Astrocyte of the spinal cord (primary cell): Measurements from ENCODE around the gene RELB.

Experiments
- DNase-seq: peaks from one replicate; pipeline ENCODE4 v3.0.0; 2011; ENCODE audit warnings: low read depth, low spot score
- H3K4me3 ChIP-seq: 2 replicates; pipeline ENCODE4 v1.5.1; 2011; ENCODE audit warnings: low read depth, mild to moderate bottlenecking, low read length, moderate library complexity
- in situ Hi-C: cut with HindIII; loops from 2 replicates; pipeline ENCODE4 v1.10.0; 2017; ENCODE audit warnings: low sequenced_read_pairs
- TF ChIP-seq, protein P1 (sequence below): IDR thresholded peaks from 2 replicates; pipeline ENCODE4 v1.5.1; 2012; ENCODE audit warnings: low read depth, mild to moderate bottlenecking, low read length, inconsistent platforms

The RELB gene

DNA sequence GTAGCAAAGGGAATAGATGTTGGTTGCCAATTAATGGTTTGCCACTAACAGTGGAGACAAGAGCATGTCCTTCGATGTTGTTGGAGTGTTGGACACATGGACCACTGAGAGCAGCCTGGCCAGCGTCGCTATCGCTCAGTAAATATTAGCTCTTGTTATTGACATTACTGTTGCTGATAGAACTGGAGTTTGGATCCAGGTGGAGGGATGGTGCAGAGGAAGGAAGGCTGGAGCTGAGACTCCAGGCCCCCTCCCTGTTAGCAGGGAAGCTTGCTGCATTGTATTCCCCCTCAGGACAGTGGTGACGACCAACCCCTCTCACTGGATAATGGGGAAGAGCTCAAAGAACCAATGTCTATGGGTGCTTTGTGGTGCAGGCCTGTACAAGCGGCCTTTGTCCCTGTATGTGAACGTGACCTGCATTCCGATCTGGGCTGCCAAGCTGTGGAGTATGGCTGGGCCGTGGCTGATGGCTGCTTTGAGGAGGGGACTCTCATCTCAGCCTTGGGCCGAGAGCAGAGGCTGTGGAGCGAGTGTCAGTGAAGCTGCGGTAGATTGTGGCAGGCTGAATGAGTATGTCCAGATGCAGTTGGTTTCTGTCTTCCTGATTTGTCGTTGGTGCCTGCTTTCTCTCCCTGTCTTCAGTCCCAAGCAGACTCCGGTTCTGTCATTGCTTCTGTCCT, 44.5 kb downstream of the RELB start:
- TF ChIP-seq, protein P1, sequence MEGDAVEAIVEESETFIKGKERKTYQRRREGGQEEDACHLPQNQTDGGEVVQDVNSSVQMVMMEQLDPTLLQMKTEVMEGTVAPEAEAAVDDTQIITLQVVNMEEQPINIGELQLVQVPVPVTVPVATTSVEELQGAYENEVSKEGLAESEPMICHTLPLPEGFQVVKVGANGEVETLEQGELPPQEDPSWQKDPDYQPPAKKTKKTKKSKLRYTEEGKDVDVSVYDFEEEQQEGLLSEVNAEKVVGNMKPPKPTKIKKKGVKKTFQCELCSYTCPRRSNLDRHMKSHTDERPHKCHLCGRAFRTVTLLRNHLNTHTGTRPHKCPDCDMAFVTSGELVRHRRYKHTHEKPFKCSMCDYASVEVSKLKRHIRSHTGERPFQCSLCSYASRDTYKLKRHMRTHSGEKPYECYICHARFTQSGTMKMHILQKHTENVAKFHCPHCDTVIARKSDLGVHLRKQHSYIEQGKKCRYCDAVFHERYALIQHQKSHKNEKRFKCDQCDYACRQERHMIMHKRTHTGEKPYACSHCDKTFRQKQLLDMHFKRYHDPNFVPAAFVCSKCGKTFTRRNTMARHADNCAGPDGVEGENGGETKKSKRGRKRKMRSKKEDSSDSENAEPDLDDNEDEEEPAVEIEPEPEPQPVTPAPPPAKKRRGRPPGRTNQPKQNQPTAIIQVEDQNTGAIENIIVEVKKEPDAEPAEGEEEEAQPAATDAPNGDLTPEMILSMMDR, result no peak
- in situ Hi-C loops, result no loop called here
- DNase-seq, result no peak
- no peak overlapping the region for H3K4me3 ChIP-seq

DNA sequence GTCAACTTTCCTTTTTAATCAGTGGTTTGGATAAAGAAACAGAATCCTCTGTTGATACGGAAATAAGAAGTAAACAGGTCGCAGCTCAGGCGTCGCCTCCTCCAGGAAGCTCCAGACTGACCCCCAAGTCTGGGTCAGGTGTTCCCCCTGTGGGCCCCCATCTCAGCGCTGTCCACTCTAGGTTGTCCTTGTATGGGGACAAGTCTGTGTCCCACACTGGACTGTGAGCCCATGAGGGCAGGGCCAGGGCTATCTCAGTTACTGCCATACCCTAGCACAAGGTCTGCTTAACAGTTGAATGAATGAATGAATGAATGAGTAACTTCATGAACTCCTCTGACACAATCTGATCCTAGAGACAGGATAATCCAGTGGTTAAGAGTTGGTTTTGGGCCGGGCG, 45.1 kb downstream of the RELB start:
- in situ Hi-C loops, result no loop called here
- TF ChIP-seq, protein P1, result no peak
- no peak for DNase-seq
- H3K4me3 ChIP-seq, result no peak overlapping the region

DNA sequence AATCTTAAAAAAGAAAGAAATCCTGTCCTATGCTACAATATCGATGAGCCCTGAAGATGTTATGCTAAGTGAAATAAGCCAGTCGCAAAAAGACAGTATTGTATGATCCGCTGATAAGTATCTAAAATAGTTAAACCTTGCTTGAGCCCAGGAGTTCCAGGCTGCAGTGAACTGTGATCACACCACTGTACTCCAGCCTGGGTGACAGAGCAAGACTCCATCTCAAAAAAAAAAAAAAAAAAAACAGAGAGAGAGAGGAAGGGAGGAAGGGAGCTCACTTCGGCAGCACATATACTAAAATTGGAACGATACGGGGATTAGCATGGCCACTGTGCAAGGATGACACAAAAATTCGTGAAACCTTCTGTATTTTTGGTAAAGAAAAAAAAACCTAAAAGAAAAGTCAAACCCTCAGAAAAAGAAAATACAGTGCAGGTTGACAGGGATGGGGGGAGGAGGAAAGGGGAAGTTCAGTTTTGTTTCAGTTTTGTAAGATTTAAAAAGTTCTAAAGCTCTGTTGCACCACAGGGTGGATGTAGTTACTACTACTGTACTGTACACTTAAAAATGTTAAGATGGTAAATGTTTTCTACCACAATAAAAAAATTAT, 46.0 kb downstream of the RELB start:
- no peak overlapping the region for H3K4me3 ChIP-seq
- no peak for DNase-seq
- in situ Hi-C loops, result no loop called here
- TF ChIP-seq, protein P1, result no peak

DNA sequence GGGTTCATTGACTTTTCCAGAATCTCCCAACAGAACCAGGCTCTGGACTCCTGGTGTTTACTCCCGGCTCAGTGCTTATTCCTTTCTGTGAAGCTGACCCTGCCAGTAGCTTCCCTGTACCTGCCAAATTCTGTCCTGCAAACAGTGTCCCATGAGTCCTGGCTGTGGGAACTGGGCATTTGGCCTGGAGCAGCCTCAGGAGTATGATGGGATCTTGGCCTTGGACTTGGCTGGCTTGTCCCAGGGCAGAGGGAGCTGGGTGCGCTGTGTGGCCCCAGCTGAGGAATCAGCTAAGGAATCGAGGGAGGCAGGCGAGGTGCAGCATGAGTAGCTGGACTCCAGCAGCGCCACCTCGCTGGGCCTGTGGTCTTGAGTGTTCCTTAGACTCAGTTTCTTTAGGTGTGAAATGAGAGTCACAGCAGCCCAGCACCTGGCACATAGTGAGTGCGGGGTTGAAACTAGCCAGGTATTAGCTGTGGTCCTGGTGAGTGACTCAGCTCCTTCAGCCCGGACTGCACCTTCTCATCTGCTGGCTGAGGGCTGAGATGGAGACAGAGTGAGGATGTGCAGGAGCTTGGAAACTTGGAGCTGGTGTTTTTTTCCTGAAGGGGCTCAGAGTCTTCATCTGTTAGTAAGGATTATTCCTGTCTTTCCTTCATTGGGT, 47.9 kb downstream of the RELB start:
- in situ Hi-C loops, result no loop called here
- no peak for DNase-seq
- TF ChIP-seq, protein P1, result no peak
- H3K4me3 ChIP-seq, result no peak overlapping the region

DNA sequence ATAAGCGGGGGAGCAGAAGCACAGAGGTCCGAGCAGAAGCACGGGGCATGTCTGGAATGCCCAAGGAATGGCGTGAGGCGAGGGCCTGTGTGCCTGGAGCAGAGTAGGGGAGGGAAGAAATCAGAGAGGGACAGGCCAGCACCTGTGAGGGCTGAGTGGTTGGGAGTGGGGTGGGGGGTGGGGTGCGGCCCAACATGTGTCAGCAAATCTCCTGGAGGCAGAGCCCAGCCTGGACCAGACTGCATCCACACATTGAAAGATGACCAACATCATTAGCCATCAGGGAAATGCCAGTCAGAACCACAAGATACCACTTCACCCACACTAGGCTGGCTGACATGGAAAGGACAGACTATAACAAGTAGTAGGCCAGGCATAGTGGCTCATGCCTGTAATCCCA, 48.8 kb downstream of the RELB start:
- in situ Hi-C loops, result no loop called here

DNA sequence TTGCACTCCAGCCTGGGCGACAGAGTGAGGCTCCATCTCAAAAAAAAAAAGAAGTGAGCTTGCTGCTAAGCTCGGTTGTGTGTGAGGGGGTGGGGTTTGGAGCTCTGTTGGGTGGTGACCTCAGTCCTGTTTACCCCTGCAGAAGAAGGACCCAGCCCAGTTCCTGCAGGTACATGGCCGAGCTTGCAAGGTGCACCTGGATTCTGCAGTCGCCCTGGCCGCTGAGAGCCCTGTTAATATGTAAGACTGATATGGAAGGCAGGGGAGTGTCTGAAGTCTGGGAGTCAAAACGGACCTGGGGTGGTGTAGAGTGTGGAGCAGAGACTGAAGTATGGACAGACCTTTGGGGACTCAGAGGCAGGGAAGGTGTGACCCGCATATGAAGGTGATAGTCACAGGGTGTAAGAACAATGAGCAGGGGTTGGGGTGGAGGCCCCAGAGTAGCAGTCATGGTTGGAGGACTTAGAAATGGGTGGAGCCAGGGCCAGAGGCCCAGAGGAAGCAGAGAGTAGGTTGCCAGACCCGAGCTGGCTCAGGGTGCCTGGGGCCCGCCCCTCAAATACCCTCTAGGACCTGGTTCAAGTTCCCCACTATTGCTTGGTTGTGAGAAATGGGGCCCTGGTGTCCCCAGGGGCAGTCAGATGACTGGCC, 50.8 kb downstream of the RELB start:
- in situ Hi-C loops, result no loop called here
- TF ChIP-seq, protein P1, result no peak
- no peak overlapping the region for H3K4me3 ChIP-seq
- DNase-seq, result no peak

More for the DNA sequence above, 48.8 kb downstream of the RELB start:
- TF ChIP-seq, protein P1, result no peak
- no peak for DNase-seq
- H3K4me3 ChIP-seq, result no peak overlapping the region
